ENCODE data around the gene LENG8. TPM values are rescaled to one million over a fixed set of nuclear protein-coding genes. Genes with fewer than 3 reads are reported as not detected.

LENG8 gene
- total RNA-seq, 2 donors from 2014 or later: 139 to 171 TPM

- Histone ChIP-seq H3K9ac (ENCODE audit: extremely low read depth, low read length, poor library complexity, severe bottlenecking) (no peak overlapping the region), H3K36me3 (ENCODE audit: control insufficient read depth, insufficient read depth, low read length) (peaks cover 14% of the 10 kb centered on the region), H3K27me3 (ENCODE audit: control insufficient read depth, insufficient read depth, low read length, poor library complexity, severe bottlenecking) (no peaks in the 10 kb centered on the region), H3K4me1 (ENCODE audit: control insufficient read depth, insufficient read depth, low read length) (peaks cover 4% of the 10 kb centered on the region), H3K27ac (ENCODE audit: low read depth, low read length) (peak overlapping the region; percentile 6), H3K9me3 (ENCODE audit: control insufficient read depth, low read length) (no peaks in the 10 kb centered on the region), H3K4me3 (ENCODE audit: low read length) (no peak overlapping the region)
- DNase-seq: peak; percentile 43
- Mint-ChIP-seq H3K9me3 (no peaks in the 10 kb centered on the region), H3K4me1 (peaks cover 6% of the 10 kb centered on the region), H3K27ac (no peak overlapping the region), H3K4me3 (no peak overlapping the region), H3K27me3 (ENCODE audit: insufficient read depth) (peaks cover 31% of the 10 kb centered on the region), H3K36me3 (ENCODE audit: low read depth) (peaks cover 9% of the 10 kb centered on the region)
- no peak for TF ChIP-seq CTCF (conservative IDR thresholded peaks at IDR 0.05)
- 82 to 89% methylated on average over 4 to 14 of the region's 16 CpGs for WGBS, 2 experiments (ENCODE audit: insufficient coverage in 1 of 2, insufficient read length in 1 of 2)
These were observed 13.4 kb upstream of the LENG8 start for GRCh38 chr19:54435551-54436016.

- peak overlapping the region; percentile 6 for H3K27ac ChIP-seq (ENCODE audit: low read depth, low read length)
- H3K4me1 ChIP-seq (ENCODE audit: control insufficient read depth, insufficient read depth, low read length): peaks cover 4% of the 10 kb centered on the region
- H3K9me3 ChIP-seq (ENCODE audit: control insufficient read depth, low read length): no peaks in the 10 kb centered on the region
- H3K27me3 ChIP-seq (ENCODE audit: control insufficient read depth, insufficient read depth, low read length, poor library complexity, severe bottlenecking): no peaks in the 10 kb centered on the region
- H3K27me3 Mint-ChIP-seq (ENCODE audit: insufficient read depth): peaks cover 27% of the 10 kb centered on the region
- no peak for TF ChIP-seq CTCF (conservative IDR thresholded peaks at IDR 0.05)
- H3K36me3 ChIP-seq (ENCODE audit: control insufficient read depth, insufficient read depth, low read length): peaks cover 14% of the 10 kb centered on the region
- H3K9me3 Mint-ChIP-seq: no peaks in the 10 kb centered on the region
- no peak overlapping the region for H3K4me3 Mint-ChIP-seq
- H3K36me3 Mint-ChIP-seq (ENCODE audit: low read depth): peaks cover 12% of the 10 kb centered on the region
- H3K9ac ChIP-seq (ENCODE audit: extremely low read depth, low read length, poor library complexity, severe bottlenecking): no peak overlapping the region
- H3K4me3 ChIP-seq (ENCODE audit: low read length): no peak overlapping the region
- peaks cover 5% of the 10 kb centered on the region for H3K4me1 Mint-ChIP-seq
- H3K27ac Mint-ChIP-seq: no peak overlapping the region
- peak; percentile 54 for DNase-seq
- 50 to 60% methylated on average over 13 to 15 of the region's 15 CpGs for WGBS, 2 experiments (ENCODE audit: insufficient coverage in 1 of 2, insufficient read length in 1 of 2)
These were observed 12.9 kb upstream of the LENG8 start for GRCh38 chr19:54436031-54436523.

GRCh38 chr19:54436628-54437252 lies 12.3 kb upstream of the LENG8 start:
- DNase-seq: no peak
- H3K4me1 Mint-ChIP-seq: peaks cover 4% of the 10 kb centered on the region
- no peaks in the 10 kb centered on the region for H3K27me3 ChIP-seq (ENCODE audit: control insufficient read depth, insufficient read depth, low read length, poor library complexity, severe bottlenecking)
- peaks cover 14% of the 10 kb centered on the region for H3K36me3 ChIP-seq (ENCODE audit: control insufficient read depth, insufficient read depth, low read length)
- H3K9ac ChIP-seq (ENCODE audit: extremely low read depth, low read length, poor library complexity, severe bottlenecking): no peak overlapping the region
- no peak overlapping the region for H3K4me3 ChIP-seq (ENCODE audit: low read length)
- H3K36me3 Mint-ChIP-seq (ENCODE audit: low read depth): peaks cover 14% of the 10 kb centered on the region
- no peak overlapping the region for H3K27ac Mint-ChIP-seq
- WGBS, 2 experiments (ENCODE audit: insufficient coverage in 1 of 2, insufficient read length in 1 of 2): 74 to 82% methylated on average over 2 to 7 of the region's 10 CpGs
- peaks cover 4% of the 10 kb centered on the region for H3K4me1 ChIP-seq (ENCODE audit: control insufficient read depth, insufficient read depth, low read length)
- no peak overlapping the region for H3K4me3 Mint-ChIP-seq
- no peaks in the 10 kb centered on the region for H3K9me3 ChIP-seq (ENCODE audit: control insufficient read depth, low read length)
- H3K9me3 Mint-ChIP-seq: no peaks in the 10 kb centered on the region
- TF ChIP-seq CTCF (conservative IDR thresholded peaks at IDR 0.05): no peak
- no peak overlapping the region for H3K27ac ChIP-seq (ENCODE audit: low read depth, low read length)
- H3K27me3 Mint-ChIP-seq (ENCODE audit: insufficient read depth): peaks cover 24% of the 10 kb centered on the region
